Thyroid gland (tissue), 4 donors: ENCODE measurements around the gene SREBF2.

Experiments
- POLR2A ChIP-seq, 2 donors: fragments of 450-650 bp; IDR thresholded peaks; one replicate each; pipeline ENCODE4 v1.6.1; 2017; ENCODE audit warnings: antibody characterized with exemption in 2 of 2, mild to moderate bottlenecking in 2 of 2, moderate library complexity in 1 of 2
- TF ChIP-seq, protein P1 (sequence below), 6 experiments: fragments of 200-600 bp in 3 of 6; fragments of 450-650 bp in 3 of 6; sonication (generic) in 3 of 6; IDR thresholded peaks; one replicate each; pipeline ENCODE4 v1.5.1; 2016 to 2019; ENCODE audit warnings: antibody characterized with exemption in 6 of 6, mild to moderate bottlenecking in 2 of 6, inconsistent platforms in 1 of 6, moderate library complexity in 1 of 6

DNA sequence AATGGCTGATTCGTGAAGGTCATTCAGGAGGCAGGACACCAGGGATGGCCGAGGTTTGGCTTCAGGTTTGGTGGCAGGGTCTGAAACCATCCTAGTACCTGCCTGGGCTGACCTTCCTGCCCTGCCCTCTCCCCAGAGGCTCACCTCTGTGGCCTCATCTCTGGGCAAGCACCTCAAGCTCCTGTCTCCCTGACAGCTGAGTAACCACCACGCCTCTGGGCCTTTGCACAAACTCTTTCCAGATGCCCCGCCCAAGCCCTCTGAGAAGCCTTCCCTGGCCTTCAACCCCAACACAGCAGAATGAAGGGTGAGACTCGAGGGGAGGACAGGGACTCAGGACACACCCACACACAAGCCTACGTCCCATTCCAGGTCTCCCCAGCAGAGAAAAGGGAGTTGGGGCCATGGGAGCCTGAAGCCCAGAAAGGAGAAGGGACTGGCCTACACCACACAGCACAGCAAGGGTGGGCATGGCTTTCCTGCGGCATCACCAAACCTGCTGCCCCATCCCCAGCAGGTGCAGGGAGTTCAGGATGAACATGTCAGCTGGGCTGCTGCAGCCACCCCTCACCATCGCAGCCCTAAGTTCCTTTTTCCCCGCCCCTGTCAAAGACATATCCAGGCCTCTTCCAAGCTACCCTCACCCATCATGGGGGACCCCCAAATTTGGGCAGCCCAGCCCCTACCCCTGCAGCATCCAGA, 79.6 kb downstream of the SREBF2 start:
- TF ChIP-seq POLR2A (IDR thresholded peaks at IDR 0.05) = no peak
- TF ChIP-seq, protein P1, sequence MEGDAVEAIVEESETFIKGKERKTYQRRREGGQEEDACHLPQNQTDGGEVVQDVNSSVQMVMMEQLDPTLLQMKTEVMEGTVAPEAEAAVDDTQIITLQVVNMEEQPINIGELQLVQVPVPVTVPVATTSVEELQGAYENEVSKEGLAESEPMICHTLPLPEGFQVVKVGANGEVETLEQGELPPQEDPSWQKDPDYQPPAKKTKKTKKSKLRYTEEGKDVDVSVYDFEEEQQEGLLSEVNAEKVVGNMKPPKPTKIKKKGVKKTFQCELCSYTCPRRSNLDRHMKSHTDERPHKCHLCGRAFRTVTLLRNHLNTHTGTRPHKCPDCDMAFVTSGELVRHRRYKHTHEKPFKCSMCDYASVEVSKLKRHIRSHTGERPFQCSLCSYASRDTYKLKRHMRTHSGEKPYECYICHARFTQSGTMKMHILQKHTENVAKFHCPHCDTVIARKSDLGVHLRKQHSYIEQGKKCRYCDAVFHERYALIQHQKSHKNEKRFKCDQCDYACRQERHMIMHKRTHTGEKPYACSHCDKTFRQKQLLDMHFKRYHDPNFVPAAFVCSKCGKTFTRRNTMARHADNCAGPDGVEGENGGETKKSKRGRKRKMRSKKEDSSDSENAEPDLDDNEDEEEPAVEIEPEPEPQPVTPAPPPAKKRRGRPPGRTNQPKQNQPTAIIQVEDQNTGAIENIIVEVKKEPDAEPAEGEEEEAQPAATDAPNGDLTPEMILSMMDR (IDR thresholded peaks at IDR 0.05) = no peak
